ENCODE results near the gene DNAI2. TPM values are rescaled to one million over a fixed set of nuclear protein-coding genes. Genes with fewer than 3 reads are reported as not detected.
A peak's percentile ranks its signal among the peaks of the same experiment; 100 is the strongest.
"Not testable (repeated sequence)": the region's sequence is repeated elsewhere in the genome, so short reads cannot be mapped to it uniquely, and the experiment has no call there.

Gene DNAI2
- polyA plus RNA-seq, 1 donor = not detected

- DNase-seq = no peak
These were observed 28.7 kb upstream of the DNAI2 start for GRCh38 chr17:74245145-74245831.

DNA sequence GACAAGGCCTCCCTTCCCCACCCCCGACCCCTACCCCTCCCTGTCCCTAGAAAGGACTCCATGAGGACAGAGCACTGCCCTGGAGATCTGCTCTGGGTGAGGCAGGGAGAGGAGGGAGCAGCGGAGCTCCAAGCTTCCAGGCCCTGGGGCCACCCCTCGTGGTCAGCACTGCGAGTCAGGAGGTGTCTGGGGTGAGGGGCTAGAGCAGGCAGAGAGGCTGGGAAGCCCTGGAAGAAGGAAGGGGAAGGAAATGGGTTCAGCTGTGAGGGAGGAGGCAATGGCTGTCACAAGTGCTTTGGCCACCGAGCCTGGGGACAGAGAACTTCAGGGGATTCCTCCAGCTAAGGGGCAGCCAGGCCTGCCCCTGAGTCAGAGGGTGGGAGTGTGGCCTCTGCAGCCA is 28.2 kb upstream of the DNAI2 start:
- DNase-seq = no peak

GRCh38 chr17:74249590-74250270 is 24.3 kb upstream of the DNAI2 start:
- DNase-seq = peak; percentile 86

DNA sequence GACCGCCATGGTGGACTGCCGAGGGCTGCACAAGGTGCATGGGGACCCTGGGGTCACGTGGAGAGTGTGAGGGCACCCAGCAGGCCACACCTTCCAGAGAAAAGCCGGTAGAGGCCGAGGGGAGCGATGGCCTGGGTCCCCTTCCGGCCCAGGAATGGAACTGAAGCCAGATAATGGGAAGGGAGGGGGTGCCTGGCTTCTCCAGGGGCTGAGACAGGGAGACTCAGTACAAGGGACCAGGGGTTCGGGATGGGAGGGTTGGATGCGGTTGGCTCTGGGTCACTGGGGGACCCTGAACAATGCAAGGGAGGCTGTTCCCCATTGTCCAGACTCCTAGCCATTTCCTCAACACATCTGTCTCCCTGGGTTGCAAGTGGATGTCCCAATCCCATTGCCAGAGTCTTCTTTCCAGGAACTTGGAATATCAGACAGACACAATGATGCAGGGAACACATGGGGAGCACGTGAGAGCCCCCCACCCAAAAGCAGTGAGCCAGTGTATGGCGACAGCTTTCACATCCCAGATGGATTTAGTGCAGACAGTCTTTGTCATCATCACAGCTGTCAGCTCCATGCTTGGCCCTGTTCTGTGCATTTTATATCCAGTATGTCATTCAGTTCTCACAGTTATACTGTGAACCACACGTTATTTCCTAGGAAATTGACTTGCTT is 23.6 kb upstream of the DNAI2 start:
- peak; percentile 79 for DNase-seq

DNA sequence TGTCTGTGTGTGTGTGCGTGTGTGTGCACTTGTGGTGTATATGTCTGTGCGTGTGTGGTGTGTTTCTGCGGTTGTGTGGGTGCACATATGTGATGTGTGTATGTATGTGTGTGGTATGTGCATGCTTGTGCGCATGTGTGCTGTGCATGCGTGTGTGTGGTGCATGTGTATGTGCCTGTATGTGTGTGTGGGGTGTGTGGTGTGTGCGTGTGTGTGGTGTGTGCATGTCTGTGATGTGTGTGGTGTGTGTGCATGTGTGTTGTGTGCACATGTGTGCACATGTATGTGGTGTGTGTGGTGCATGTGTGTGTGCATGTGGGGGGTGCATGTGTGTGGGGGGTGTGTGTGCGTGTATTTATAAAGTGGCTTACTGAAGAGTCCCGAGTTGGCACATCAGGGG is 23.0 kb upstream of the DNAI2 start:
- DNase-seq = no peak

- DNase-seq = no peak
These were observed 22.5 kb upstream of the DNAI2 start for GRCh38 chr17:74251569-74251968.

- DNase-seq = no peak
These were observed 21.8 kb upstream of the DNAI2 start for GRCh38 chr17:74252211-74252610.

DNA sequence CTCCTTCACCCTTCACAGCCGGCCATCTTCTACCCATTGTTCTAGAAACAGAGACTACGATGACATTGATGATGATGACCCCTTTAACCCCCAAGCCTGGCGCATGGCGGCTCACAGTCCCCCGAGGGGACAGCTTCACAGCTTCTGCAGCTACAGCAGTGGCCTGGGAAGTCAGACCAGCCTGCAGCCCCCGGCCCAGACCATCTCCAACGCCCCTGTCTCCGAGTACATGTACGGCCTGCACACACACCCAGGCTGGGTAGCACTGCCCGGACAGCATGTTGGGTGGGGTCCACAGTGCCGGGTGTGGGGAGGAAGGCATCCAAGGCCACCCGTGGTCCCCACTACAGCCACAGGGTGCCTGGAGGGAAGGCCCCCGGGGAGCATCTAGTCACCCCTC is 21.0 kb upstream of the DNAI2 start:
- no peak for DNase-seq

DNA sequence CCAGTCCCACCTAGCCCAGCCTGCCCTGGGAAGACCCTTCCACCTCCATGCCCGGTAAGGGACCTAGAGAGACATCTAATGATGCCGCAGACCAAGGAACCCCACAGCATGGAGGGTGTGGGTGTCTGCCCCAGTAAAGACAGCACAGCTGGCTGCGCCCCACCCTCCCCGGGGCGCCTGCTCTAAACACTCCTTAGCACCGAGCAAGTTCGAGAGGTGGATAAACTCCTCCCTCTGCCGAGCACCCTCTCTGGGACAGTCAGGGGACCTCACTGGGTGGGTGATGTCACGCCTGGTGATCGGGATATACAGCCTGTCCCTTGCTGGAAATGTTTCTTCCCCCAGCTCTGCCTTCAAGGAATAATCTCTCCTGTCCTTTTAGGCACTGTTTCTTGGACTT is 16.7 kb upstream of the DNAI2 start:
- no peak for DNase-seq

DNA sequence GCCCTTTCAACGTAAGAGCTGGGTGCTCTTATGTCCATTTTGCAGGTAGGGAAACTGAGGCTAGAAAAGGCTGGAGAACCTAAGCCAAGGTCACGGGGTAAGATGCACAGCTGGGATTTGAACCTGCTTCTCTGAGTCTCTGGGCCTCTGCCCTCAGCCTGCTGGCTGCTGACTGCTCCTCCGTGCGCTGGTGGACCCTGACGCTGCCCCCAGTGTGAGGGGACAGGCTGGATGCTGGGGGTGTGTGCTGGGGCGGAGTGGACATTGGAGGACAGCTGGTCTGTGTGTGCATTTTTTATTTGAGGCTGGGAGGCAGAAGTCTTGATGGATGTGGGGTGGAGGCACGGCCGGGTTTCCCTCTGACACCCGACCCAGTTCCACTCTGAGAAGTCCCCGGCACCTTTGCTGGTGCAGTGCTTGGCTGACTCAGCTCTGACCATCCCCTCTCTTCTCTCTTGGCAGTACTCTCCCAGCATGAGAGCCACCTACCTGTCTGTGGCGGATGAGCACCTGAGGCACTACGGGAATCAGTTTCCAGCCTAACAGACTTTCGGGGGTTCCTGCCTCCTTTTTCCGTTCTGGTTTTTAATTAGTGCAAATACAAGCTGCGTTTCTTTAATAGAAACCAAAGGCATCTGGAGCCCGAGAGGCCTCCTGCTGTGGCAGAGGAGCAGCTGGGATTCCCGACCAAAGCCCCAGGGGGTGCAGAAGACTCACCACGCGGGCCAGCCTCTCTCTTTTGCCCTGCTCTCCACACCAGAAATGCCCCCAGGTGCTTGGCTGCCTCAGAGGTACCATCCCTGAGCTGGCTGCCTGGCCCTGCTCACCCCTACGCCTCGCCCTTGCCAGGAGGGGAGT is 14.1 kb upstream of the DNAI2 start:
- DNase-seq = no peak

GRCh38 chr17:74260525-74260850 is 13.5 kb upstream of the DNAI2 start:
- no peak for DNase-seq

GRCh38 chr17:74262601-74263000 is 11.4 kb upstream of the DNAI2 start:
- DNase-seq = no peak

DNA sequence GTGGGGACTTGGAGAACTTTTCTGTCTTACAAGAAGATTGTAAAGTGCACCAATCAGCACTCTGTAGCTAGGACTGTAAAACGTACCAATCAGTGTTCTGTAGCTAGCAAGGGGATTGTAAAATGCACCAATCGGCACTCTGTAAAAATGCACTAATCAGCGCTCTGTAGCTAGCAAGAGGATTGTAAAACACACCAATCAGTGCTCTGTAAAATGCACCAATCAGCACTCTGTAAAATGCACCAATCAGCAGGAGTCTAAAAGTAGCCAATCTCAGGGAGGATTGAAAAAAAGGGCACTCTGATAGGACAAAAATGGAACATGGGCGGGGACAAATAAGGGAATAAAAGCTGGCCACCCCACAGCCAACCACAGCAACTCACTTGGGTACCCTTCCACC is 7.0 kb upstream of the DNAI2 start:
- not testable (repeated sequence) for DNase-seq

DNA sequence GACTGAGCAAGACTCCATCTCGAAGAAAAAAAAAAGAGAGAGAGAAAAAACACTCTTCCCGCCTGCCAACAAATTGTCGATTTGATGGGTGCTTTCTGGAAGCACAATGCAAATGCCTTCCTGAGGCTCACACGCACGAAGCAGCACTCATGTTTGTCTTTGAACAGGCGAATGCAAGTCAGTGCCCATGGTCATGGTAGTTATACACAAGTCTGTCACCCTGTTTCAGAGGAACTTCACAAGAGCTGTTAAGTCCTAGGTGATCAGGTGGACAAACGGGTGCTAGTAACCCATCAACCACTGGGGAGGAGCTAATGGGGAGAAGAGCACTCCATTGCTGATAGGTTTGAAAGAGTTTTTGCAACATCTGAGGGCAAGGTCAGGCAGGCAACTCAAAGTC is 6.5 kb upstream of the DNAI2 start:
- DNase-seq = no peak

DNA sequence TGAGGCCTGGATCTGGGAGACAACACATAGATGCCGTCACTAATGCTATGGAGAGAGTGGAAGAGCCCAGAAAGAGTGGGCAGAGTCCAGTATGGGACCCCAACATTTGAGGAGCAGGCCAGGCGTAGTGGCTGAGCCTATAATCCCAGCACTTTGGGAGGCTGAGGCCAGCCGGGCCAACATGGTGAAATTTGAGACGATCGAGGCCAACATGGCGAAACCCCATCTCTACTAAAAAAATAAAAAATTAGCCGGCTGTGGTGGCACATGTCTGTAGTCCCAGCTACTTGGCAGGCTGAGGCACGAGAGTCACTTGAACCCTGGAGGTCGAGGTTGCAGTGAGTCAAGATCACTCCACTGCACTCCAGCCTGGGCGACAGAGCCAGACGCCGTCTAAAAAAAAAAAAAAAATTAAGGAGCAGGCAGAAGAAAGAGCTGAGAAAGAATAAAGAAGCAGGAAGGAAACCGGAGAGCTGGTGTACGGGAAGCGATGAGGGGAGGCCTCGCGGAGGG is 6.0 kb upstream of the DNAI2 start:
- no peak for DNase-seq

- no peak for DNase-seq
These were observed 5.5 kb upstream of the DNAI2 start for GRCh38 chr17:74268558-74268957.

DNA sequence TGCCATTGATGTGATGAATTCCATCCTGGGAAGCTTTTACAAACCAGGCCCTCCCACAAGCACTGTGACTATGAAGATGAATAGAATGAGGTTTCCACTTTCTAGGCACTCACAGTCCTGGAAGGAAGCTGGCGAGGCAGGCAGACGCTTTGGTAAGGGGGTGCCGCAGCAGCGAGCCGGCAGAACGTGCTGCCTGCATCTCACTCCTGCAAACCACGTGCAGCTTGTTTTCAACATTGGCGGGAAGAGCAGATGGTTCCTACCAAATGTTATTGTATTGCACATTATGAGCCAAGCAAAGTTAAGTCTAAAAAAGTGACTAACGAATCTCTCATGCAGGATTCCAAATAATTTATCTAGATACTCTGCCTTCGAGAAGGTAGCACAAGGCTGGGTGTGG is 3.7 kb upstream of the DNAI2 start:
- no peak for DNase-seq

DNA sequence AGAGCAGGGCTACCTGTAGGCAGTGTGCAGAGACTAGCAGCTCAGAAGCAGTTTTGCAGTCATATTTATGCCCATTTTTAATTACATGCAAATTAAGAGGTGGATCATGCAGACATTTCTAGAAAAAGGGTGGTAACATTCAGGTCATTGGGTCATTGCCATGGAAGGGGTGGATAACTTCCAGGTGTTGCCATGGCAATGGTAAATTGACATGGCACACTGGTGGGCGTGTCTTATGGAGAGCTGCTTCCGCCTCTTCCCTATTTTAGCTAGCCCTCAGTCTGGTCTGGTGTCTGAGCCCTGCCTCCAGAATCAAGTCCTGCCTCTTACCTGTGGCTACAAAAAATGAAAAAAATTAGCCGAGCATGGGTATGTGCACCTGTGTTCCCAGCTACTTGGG is 2.8 kb upstream of the DNAI2 start:
- DNase-seq = no peak

- DNase-seq = peak; percentile 65
These were observed 2.0 kb upstream of the DNAI2 start for GRCh38 chr17:74271901-74272561.

DNA sequence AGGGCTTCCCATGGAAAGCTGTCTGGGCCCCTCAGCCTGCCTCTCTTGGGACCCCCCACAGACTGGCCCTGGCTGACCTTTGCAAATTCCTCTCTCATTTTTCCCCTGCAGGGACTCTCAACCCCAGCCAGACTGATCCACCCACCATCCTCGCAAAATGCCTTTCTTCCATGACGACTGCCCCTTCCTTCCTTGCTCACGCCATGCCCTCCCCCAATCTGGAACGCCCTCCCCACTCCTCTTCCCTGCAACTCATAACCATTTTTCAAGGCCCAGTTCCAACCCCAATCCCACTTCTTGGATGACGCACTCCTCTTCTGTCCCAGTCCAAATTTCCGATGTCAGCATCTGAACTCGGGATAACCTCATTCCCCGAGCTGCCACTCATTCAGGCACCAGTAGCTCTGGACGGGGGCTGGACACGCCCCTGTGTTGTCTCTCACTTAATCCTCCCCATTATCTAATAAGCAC is 1.3 kb upstream of the DNAI2 start:
- DNase-seq = peak; percentile 82

GRCh38 chr17:74274709-74275340 is 791 bp downstream of the DNAI2 start:
- DNase-seq = no peak

GRCh38 chr17:74276051-74276476 is 2.0 kb downstream of the DNAI2 start:
- peak; percentile 89 for DNase-seq

Measured in hindlimb muscle (tissue), 1 donor.